ENCODE results near the gene CD74.

DNA sequence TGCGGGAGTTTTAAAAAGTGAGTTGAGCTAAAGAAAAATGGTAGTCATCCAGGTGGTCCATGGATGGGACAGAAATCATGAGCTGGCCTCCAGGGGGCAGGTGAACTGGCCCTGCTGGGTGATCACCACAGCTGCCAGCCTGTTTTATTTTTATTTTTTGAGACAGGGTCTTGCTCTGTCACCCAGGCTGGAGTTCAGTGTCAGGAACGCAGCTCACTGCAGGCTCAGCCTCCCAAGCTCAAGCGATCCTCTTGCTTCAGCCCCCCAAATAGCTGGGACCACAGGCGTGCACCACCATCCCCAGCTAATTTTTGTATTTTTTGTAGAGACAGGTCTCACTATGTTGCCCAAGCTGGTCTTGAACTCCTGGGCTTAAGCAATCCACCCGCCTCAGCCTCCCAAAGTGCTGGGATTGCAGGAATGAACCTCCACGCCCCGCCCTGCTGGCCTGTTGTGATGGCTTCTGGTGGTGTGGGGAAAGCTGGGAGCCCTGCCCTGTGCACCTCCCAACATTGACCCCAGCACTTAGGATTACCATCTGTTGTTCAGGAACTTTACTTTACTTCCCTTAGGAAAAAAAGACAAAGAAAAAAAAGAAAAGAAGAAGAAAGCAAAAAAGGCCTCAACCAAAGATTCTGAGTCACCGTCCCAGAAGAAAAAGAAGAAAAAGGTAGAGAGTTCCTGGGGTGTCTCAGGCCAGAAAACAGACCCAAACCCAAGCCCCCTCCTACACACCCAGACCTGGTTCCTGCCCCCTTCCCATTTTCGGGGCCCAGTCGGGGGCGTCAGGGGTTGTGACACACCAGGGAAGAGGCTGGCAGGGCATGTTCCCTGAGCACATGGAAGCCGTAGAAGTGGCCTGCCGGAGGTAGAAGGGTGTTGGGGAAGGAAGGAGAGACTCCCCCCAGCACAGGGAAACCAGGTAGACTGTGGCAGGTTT is 14.7 kb downstream of the CD74 start:
- TF ChIP-seq, protein P1, sequence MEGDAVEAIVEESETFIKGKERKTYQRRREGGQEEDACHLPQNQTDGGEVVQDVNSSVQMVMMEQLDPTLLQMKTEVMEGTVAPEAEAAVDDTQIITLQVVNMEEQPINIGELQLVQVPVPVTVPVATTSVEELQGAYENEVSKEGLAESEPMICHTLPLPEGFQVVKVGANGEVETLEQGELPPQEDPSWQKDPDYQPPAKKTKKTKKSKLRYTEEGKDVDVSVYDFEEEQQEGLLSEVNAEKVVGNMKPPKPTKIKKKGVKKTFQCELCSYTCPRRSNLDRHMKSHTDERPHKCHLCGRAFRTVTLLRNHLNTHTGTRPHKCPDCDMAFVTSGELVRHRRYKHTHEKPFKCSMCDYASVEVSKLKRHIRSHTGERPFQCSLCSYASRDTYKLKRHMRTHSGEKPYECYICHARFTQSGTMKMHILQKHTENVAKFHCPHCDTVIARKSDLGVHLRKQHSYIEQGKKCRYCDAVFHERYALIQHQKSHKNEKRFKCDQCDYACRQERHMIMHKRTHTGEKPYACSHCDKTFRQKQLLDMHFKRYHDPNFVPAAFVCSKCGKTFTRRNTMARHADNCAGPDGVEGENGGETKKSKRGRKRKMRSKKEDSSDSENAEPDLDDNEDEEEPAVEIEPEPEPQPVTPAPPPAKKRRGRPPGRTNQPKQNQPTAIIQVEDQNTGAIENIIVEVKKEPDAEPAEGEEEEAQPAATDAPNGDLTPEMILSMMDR (IDR thresholded peaks at IDR 0.05; ENCODE audit: low read depth, low read length) = no peak
- TF ChIP-seq EZH2phosphoT487 (IDR thresholded peaks at IDR 0.05; ENCODE audit: low read depth) = no peak

Measured in OCI-LY3 (cell line).